H1 (cell line): ENCODE measurements around the gene BDKRB1. TPM values are rescaled to one million over a fixed set of nuclear protein-coding genes. Genes with fewer than 3 reads are reported as not detected.

Source experiments
- CTCF ChIA-PET: fragments of 300-600 bp; sonication (Branson Sonifier 250); formaldehyde crosslinking; loops from one replicate; lab custom pipeline; 2021; ENCODE audit not compliant: partially characterized antibody; lab: Charles Lee
- POLR2A ChIA-PET: fragments of 300-600 bp; sonication (Branson Sonifier 250); formaldehyde crosslinking; loops from one replicate; lab custom pipeline; 2021; ENCODE audit warnings: inconsistent platforms; ENCODE audit not compliant: partially characterized antibody; lab: Charles Lee
- DNase-seq, 2 experiments: peaks; one replicate each; pipeline versions ENCODE4 v3.0.0 to v3.0.0-alpha.2; 2010 to 2022; ENCODE audit warnings: low spot score in 2 of 2, low read depth in 1 of 2, mixed read lengths in 1 of 2
- FAIRE-seq: peaks from 2 replicates; lab custom pipeline; 2011; peaks lifted over from hg19 to GRCh38; lab: Jason Lieb, UNC
- H2AFZ ChIP-seq: 2 replicates; pipeline ENCODE4 v1.8.1; 2012; ENCODE audit warnings: low read length, inconsistent platforms
- H2AK5ac ChIP-seq: 2 replicates; pipeline ENCODE4 v1.6.1; 2013; ENCODE audit warnings: low read depth, low read length
- H2BK120ac ChIP-seq: replicated peaks from 2 replicates; pipeline ENCODE3; 2013; ENCODE audit warnings: low read depth, low read length, inconsistent platforms
- H2BK12ac ChIP-seq: 2 replicates; pipeline ENCODE4 v1.6.1; 2013; ENCODE audit warnings: low read depth, low read length
- H2BK15ac ChIP-seq: 2 replicates; pipeline ENCODE4 v1.6.1; 2013; ENCODE audit warnings: low read length
- H2BK20ac ChIP-seq: 2 replicates; pipeline ENCODE4 v1.6.1; 2013; ENCODE audit warnings: low read length
- H2BK5ac ChIP-seq: 2 replicates; pipeline ENCODE4 v1.6.1; 2013; ENCODE audit warnings: low read depth, low read length
- H3K14ac ChIP-seq: 2 replicates; pipeline ENCODE4 v1.6.1; 2013; ENCODE audit warnings: inconsistent platforms; ENCODE audit not compliant: insufficient read length
- H3K18ac ChIP-seq: 2 replicates; pipeline ENCODE4 v1.6.1; 2013; ENCODE audit warnings: low read length; ENCODE audit errors: extremely low read depth
- H3K23ac ChIP-seq: 2 replicates; pipeline ENCODE4 v1.6.1; 2013; ENCODE audit warnings: inconsistent platforms; ENCODE audit not compliant: insufficient read length
- H3K23me2 ChIP-seq: 2 replicates; pipeline ENCODE4 v1.6.1; 2013; ENCODE audit warnings: low read depth, low read length
- H3K27ac ChIP-seq: 2 replicates; pipeline ENCODE4 v1.6.1; 2011; ENCODE audit warnings: low read depth, low read length, inconsistent platforms
- H3K27me3 ChIP-seq, 4 experiments: replicated peaks in 1 of 4; 1 replicate in 1 of 4; 2 replicates in 3 of 4; pipeline versions ENCODE4 v1.6.1 to v1.8.1; 2011 to 2013; ENCODE audit warnings: low read length in 3 of 4, mild to moderate bottlenecking in 3 of 4, inconsistent platforms in 2 of 4, mixed read lengths in 2 of 4, moderate library complexity in 1 of 4; ENCODE audit not compliant: control insufficient read depth in 3 of 4, insufficient read depth in 3 of 4; ENCODE audit errors: extremely low read depth in 1 of 4
- H3K36me3 ChIP-seq, 4 experiments: 2 replicates each; pipeline versions ENCODE4 v1.6.1 to v1.8.1; 2011 to 2013; ENCODE audit warnings: mild to moderate bottlenecking in 4 of 4, low read length in 3 of 4, moderate library complexity in 2 of 4, control low read depth in 1 of 4, inconsistent platforms in 1 of 4; ENCODE audit not compliant: insufficient read depth in 4 of 4, control insufficient read depth in 2 of 4
- H3K4ac ChIP-seq: replicated peaks from 2 replicates; pipeline ENCODE3; 2013; ENCODE audit warnings: low read length, low read depth, mixed read lengths, inconsistent platforms; ENCODE audit not compliant: insufficient read length
- H3K4me1 ChIP-seq, 4 experiments: replicated peaks in 1 of 4; 1 replicate in 1 of 4; 2 replicates in 3 of 4; pipeline versions ENCODE4 v1.6.1 to v1.8.1; 2011 to 2013; ENCODE audit warnings: low read length in 3 of 4, inconsistent platforms in 2 of 4, mixed read lengths in 1 of 4; ENCODE audit not compliant: insufficient read depth in 4 of 4, control insufficient read depth in 3 of 4
- H3K4me2 ChIP-seq, 2 experiments: 2 replicates each; pipeline versions ENCODE4 v1.6.1 to v1.8.1; 2011 to 2013; ENCODE audit warnings: low read depth in 2 of 2, low read length in 2 of 2, control low read depth in 1 of 2, inconsistent platforms in 1 of 2, mild to moderate bottlenecking in 1 of 2; ENCODE audit not compliant: insufficient read depth in 1 of 2
- H3K4me3 ChIP-seq, 4 experiments: fragments of 200-600, 300-600 bp in 1 of 4; sonication (generic), shearing (Covaris generic), sonication (Bioruptor Twin) in 1 of 4; 2 replicates each; pipeline versions ENCODE4 v1.5.1 to v1.8.1; 2011 to 2016; ENCODE audit warnings: low read length in 4 of 4, low read depth in 3 of 4, control low read depth in 2 of 4, inconsistent platforms in 2 of 4, mild to moderate bottlenecking in 2 of 4, mixed read lengths in 1 of 4, moderate library complexity in 1 of 4; ENCODE audit not compliant: insufficient read depth in 2 of 4; ENCODE audit errors: extremely low read depth in 1 of 4
- H3K56ac ChIP-seq: replicated peaks from 2 replicates; pipeline ENCODE3; 2013; ENCODE audit warnings: low read depth, mild to moderate bottlenecking, mixed read lengths, low read length, inconsistent platforms; ENCODE audit not compliant: insufficient read length
- H3K79me1 ChIP-seq: 2 replicates; pipeline ENCODE4 v1.6.1; 2013; ENCODE audit warnings: low read depth, low read length, control low read depth
- H3K79me2 ChIP-seq, 2 experiments: 2 replicates each; pipeline versions ENCODE4 v1.6.1 to v1.8.1; 2012 to 2013; ENCODE audit warnings: low read length in 2 of 2, mild to moderate bottlenecking in 2 of 2, inconsistent platforms in 1 of 2; ENCODE audit not compliant: insufficient read depth in 2 of 2, control insufficient read depth in 1 of 2
- H3K9ac ChIP-seq, 4 experiments: replicated peaks in 1 of 4; 1 replicate in 1 of 4; 2 replicates in 3 of 4; pipeline versions ENCODE4 v1.6.1 to v1.8.1; 2011 to 2013; ENCODE audit warnings: low read depth in 3 of 4, low read length in 3 of 4, control low read depth in 2 of 4, mild to moderate bottlenecking in 2 of 4, moderate library complexity in 2 of 4, inconsistent platforms in 1 of 4; ENCODE audit errors: extremely low read depth in 1 of 4
- H3K9me3 ChIP-seq, 2 experiments: 2 replicates each; pipeline versions ENCODE4 v1.6.1 to v1.8.1; 2012 to 2013; ENCODE audit warnings: mild to moderate bottlenecking in 2 of 2, moderate library complexity in 2 of 2, control low read depth in 1 of 2, inconsistent platforms in 1 of 2, low read depth in 1 of 2, low read length in 1 of 2, mixed read lengths in 1 of 2; ENCODE audit not compliant: insufficient read depth in 2 of 2
- H4K20me1 ChIP-seq, 2 experiments: replicated peaks in 1 of 2; 2 replicates each; pipeline versions ENCODE3 to v1.8.1; 2011 to 2013; ENCODE audit warnings: inconsistent platforms in 2 of 2, low read length in 2 of 2, mild to moderate bottlenecking in 1 of 2; ENCODE audit not compliant: insufficient read depth in 2 of 2, control insufficient read depth in 1 of 2
- H4K5ac ChIP-seq: 2 replicates; pipeline ENCODE4 v1.6.1; 2013; ENCODE audit warnings: low read length, low read depth, mixed read lengths, inconsistent platforms; ENCODE audit not compliant: insufficient read length
- H4K8ac ChIP-seq: 2 replicates; pipeline ENCODE4 v1.8.0; 2013; ENCODE audit warnings: mild to moderate bottlenecking, moderate library complexity, low read length, inconsistent platforms; ENCODE audit not compliant: insufficient read depth; ENCODE audit errors: extremely low read depth
- H4K91ac ChIP-seq: replicated peaks from 2 replicates; pipeline ENCODE3; 2013; ENCODE audit warnings: low read length, mixed read lengths, inconsistent platforms; ENCODE audit not compliant: insufficient read length
- ASH2L ChIP-seq: fragments of 200-600, 300-600 bp; sonication (generic); IDR thresholded peaks from one replicate; pipeline ENCODE4 v1.7.1; 2017; ENCODE audit warnings: low read length
- ATF2 ChIP-seq: IDR thresholded peaks from 2 replicates; pipeline ENCODE4 v1.6.1; 2012; ENCODE audit warnings: low read length, inconsistent platforms
- CTCF ChIP-seq, 3 experiments: IDR thresholded peaks; 1 replicate in 2 of 3; 2 replicates in 1 of 3; pipeline versions ENCODE4 v1.5.1 to v1.6.1; 2011; ENCODE audit warnings: low read length in 3 of 3, mild to moderate bottlenecking in 3 of 3, inconsistent platforms in 2 of 3, low read depth in 1 of 3, moderate library complexity in 1 of 3; ENCODE audit not compliant: insufficient read depth in 1 of 3; ENCODE audit errors: control extremely low read depth in 1 of 3
- EZH2 ChIP-seq: fragments of 200-600 bp; sonication (generic); IDR thresholded peaks from 2 replicates; pipeline ENCODE4 v1.7.1; 2012; ENCODE audit warnings: low read depth, mild to moderate bottlenecking, moderate library complexity, low read length, inconsistent platforms; ENCODE audit not compliant: severe bottlenecking
- GABPA ChIP-seq: IDR thresholded peaks from 2 replicates; pipeline ENCODE4 v1.6.1; 2011; ENCODE audit warnings: mild to moderate bottlenecking, low read length, moderate library complexity, borderline replicate concordance; ENCODE audit not compliant: insufficient read depth
- GTF2F1 ChIP-seq: IDR thresholded peaks from 2 replicates; pipeline ENCODE4 v1.6.1; 2012; ENCODE audit warnings: low read depth, low read length, improper control_type of control experiment, borderline replicate concordance
- SP2 ChIP-seq: IDR thresholded peaks from 2 replicates; pipeline ENCODE4 v1.6.1; 2012; ENCODE audit warnings: mild to moderate bottlenecking, low read length, inconsistent platforms
- TCF12 ChIP-seq: IDR thresholded peaks from 2 replicates; pipeline ENCODE4 v1.6.1; 2011; ENCODE audit warnings: low read depth, mild to moderate bottlenecking, low read length
- WGBS, 2 experiments: shearing (Covaris generic) in 1 of 2; methylation state at CpG; one replicate each; pipeline versions ENCODE4 v1.1.6 to v1.1.7; 2013 to 2015; ENCODE audit warnings: low lambda C conversion rate in 2 of 2, mixed read lengths in 2 of 2, inconsistent platforms in 1 of 2, low coverage in 1 of 2, missing lambda C conversion rate in 1 of 2; ENCODE audit not compliant: insufficient replicate concordance in 2 of 2, insufficient coverage in 1 of 2, insufficient read length in 1 of 2; ENCODE audit errors: extremely low coverage in 1 of 2, missing lambda C conversion rate in 1 of 2; 5-methylcytosine and 5-hydroxymethylcytosine counted together
- polyA plus RNA-seq, 7 experiments: library from polyadenylated mRNA; depleted of rRNA in 3 of 7; stranded (reverse) in 5 of 7; unstranded in 2 of 7; fragments of >200 nt in 5 of 7; fragments of 200-250 nt in 2 of 7; gene quantifications; 1 replicate in 5 of 7; 2 replicates in 1 of 7; 4 replicates in 1 of 7; pipeline versions ENCODE4 v1.2.1 to v1.2.3, GENCODE V29; 2011 to 2013; ENCODE audit warnings: missing spikeins in 2 of 7, mixed read lengths in 2 of 7
- total RNA-seq: library from RNA; stranded (reverse); fragmentation: NEBNext Ultra II Directional; extraction: Animal tissue kit (Norgen Biotek cat#: 25700); gene quantifications from 2 replicates; pipeline ENCODE4 v1.2.1, GENCODE V29; 2021

Gene BDKRB1
- total and polyA plus RNA-seq, 2 of the 8 experiments (the other 6 are each of a cell fraction or from before 2014, with no cell fraction given), result 0.27 TPM; not detected in 1

GRCh38 chr14:96225745-96226151 is 30.3 kb upstream of the BDKRB1 start:
- Histone ChIP-seq H2BK20ac (no peak overlapping the region), H3K56ac (no peak overlapping the region), H4K91ac (no peak overlapping the region), H3K79me2 (no peaks in the 10 kb centered on the region), H2AK5ac (no peak overlapping the region), H3K23ac (no peak overlapping the region), H2BK15ac (no peak overlapping the region), H2BK12ac (no peak overlapping the region), H2AFZ (no peak overlapping the region), H3K9ac (no peak overlapping the region), H3K4ac (no peak overlapping the region), H3K4me1 (no peaks in the 10 kb centered on the region), H3K14ac (no peak overlapping the region), H3K79me1 (no peaks in the 10 kb centered on the region), H3K27me3 (no peaks in the 10 kb centered on the region), H2BK5ac (no peak overlapping the region), H3K4me2 (no peak overlapping the region), H2BK120ac (no peak overlapping the region), H4K8ac (no peak overlapping the region), H3K23me2 (no peaks in the 10 kb centered on the region), H3K9me3 (peaks cover 4 to 6% of the 10 kb centered on the region in 2 experiments; a peak in 2 of 4 replicates), H3K4me3 (no peak overlapping the region), H3K27ac (no peak overlapping the region), H4K5ac (no peak overlapping the region), H3K18ac (no peak overlapping the region), H4K20me1 (no peaks in the 10 kb centered on the region), H3K36me3 (no peaks in the 10 kb centered on the region)
- POLR2A ChIA-PET, result interaction anchor here (0.9 kb wide), 1 partner anchor 10 kb away, joined by 3 read pairs; no protein-coding TSS in a partner anchor
- CTCF ChIA-PET, result interaction anchor here (0.6 to 2.3 kb wide), 11 partner anchors 9 to 1970 kb away, joined by 3 to 9 read pairs (median 3); no protein-coding TSS in a partner anchor
- WGBS, 2 experiments, result 66% methylated on average over 3 of the region's 5 CpGs; no CpG with 5 or more reads in 1 of the 2 experiments
- DNase-seq (peak; percentile 23 to 59), FAIRE-seq (no peak)
- TF ChIP-seq SP2 (no peak), CTCF (IDR thresholded peaks at IDR 0.05; ENCODE audit: control extremely low read depth in 1 of 3, insufficient read depth in 1 of 3, low read depth in 1 of 3, low read length in 3 of 3) (peak in 2 of 3 experiments; percentile 13 to 36; a peak in 1 of 4 replicates), ASH2L (no peak), GABPA (no peak), TCF12 (no peak), EZH2 (no peak), GTF2F1 (no peak), ATF2 (no peak)
